Activated gamma-delta T cell treated with Interleukin-2 at 50 U/mL for 16 hours (primary cell): Measurements from ENCODE around the gene NPPB.

ENCODE experiments used
- DNase-seq: peaks from one replicate; pipeline ENCODE4 v3.0.0-alpha.2; 2020

NPPB gene

GRCh38 chr1:11831945-11832725 lies 26.6 kb downstream of the NPPB start:
- DNase-seq = no peak

GRCh38 chr1:11828511-11828910 lies 30.2 kb downstream of the NPPB start:
- no peak for DNase-seq

- no peak for DNase-seq
These were observed 31.8 kb downstream of the NPPB start for GRCh38 chr1:11826946-11827345.

- DNase-seq = no peak
These were observed 33.6 kb downstream of the NPPB start for GRCh38 chr1:11825131-11825530.

- no peak for DNase-seq
These were observed 35.2 kb downstream of the NPPB start for GRCh38 chr1:11823366-11824137.

GRCh38 chr1:11822091-11822490 lies 36.7 kb downstream of the NPPB start:
- DNase-seq = no peak

- DNase-seq = no peak
These were observed 41.6 kb downstream of the NPPB start for GRCh38 chr1:11817192-11817591.

- no peak for DNase-seq
These were observed 45.7 kb downstream of the NPPB start for GRCh38 chr1:11813021-11813420.
